ENCODE results near the gene MAN2A1.
"Not testable (repeated sequence)": the region's sequence is repeated elsewhere in the genome, so short reads cannot be mapped to it uniquely, and the experiment has no call there.

MAN2A1 gene

GRCh38 chr5:109876941-109877669, 187.4 kb downstream of the MAN2A1 start:
- DNase-seq = no peak

DNA sequence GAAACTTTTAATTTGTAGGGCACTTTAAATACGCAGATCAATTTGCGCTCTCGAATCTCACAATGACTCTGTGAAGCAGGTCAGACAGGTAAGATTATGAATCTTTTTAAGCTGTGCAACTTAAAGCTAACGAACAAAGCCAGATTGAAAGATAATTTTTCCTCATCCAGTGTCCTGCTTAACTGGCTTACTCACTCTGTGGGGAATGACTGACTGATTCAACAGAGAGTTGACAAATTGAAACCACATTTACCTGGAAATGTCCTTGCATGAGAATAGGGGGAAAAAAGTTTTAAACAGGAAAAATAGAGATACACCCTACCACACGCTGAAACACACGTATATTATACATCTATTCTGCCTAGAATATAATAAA, 187.9 kb downstream of the MAN2A1 start:
- no peak for DNase-seq

- DNase-seq = no peak
These were observed 189.2 kb downstream of the MAN2A1 start for GRCh38 chr5:109878887-109879286.

DNA sequence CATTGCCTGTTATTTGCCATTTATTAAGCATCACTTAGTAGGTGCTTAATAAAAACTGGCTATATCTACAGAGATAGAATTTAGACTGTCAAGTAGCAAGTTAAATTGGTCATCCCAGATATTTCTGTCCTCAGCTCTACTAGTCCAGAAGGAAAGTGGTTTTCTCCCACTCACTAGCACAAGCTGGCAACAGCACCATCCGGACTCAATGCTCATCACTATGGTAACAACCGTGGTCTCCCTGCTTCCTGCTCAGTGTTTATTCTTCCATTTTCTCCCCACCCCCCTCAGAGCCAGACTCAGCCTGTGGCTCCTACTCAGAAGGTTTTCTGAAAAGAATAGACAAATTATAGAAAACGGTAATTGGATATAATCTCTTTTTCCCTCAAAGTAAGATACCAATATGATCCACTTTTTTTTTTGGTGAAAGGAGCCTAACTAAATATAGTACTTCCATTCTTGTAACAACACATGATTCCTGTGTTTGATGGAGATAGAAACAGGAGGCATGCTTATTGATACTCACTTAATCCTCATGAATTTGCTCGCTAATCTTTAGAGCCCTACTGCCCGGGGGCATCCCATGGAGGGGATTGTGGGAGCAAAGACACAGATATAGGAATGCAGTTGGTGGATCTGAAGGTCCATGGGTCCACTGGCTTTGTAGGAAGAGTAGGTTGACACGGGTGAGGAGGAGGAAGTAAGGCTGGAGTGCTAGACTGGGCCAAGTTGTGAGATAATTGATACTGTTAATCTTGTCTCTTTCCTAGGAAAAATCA, 191.4 kb downstream of the MAN2A1 start:
- DNase-seq = no peak

- no peak for DNase-seq
These were observed 192.8 kb downstream of the MAN2A1 start for GRCh38 chr5:109882546-109882945.

- no peak for DNase-seq
These were observed 194.9 kb downstream of the MAN2A1 start for GRCh38 chr5:109884676-109885075.

DNA sequence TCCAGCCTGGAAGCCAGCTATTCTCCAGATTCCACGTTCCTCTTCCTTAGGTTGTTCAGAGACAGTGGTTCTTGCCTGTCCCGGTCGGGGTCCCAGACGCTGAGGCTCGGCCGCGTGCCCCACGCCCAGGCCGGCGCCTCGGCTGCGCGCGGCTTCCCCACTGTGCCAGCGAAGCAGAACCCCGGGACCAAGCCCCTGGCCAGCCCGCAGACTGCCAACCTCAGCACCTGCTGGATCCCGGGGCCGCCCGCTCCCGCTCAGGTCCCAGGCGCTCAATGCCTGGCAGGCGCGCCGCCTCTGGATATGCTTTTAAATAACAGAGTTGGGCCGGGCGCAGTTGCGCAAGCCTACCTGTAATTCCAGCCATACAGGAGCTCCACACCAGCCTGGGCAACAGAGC, 195.5 kb downstream of the MAN2A1 start:
- DNase-seq = no peak

GRCh38 chr5:109888989-109889388, 199.3 kb downstream of the MAN2A1 start:
- DNase-seq = no peak

GRCh38 chr5:109893271-109893670, 203.5 kb downstream of the MAN2A1 start:
- not testable (repeated sequence) for DNase-seq

DNA sequence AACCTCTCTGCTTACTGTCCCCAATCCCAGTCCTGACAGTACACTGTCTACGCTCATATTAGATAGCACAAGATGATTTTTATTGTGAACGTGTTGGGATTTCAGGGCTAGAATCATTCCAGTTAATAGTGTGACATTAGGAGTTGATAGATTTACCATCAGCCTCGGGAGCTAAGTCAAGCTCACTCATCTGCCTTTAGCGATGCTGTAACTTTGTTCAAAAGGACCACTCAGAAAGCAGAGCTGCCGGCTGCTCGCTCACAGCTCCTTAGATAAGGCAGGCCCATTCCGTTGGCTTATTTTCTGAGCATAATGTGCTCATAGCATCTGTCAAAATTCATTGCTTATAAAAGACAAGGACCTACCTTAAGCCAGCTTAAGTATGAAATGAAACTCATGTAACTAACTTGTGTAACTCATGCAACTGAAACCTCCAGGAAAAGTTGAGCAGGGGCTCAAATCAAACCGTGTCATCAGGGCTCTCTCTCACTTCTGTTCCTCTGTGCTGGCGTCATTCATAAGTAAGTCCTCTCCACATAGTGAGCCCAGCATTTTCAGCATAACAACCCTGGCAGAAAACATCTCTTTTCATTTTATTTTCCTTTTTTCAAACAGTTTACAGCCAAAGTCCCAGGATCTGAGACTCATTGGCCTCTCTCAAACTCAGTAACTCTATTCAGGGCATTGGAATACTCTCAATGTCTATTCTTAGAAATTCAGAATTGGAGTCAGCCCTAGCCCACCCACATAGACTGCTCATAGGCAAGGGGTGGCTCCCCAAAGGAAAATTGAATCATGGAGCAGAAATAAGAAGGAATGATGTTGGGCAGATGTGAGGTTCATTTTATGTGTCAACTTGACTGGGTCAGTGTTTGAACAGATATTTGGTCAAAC, 208.8 kb downstream of the MAN2A1 start:
- no peak for DNase-seq

GRCh38 chr5:109899163-109899535, 209.4 kb downstream of the MAN2A1 start:
- no peak for DNase-seq

- DNase-seq = no peak
These were observed 210.7 kb downstream of the MAN2A1 start for GRCh38 chr5:109900461-109900860.

GRCh38 chr5:109900911-109901627, 211.3 kb downstream of the MAN2A1 start:
- no peak for DNase-seq

GRCh38 chr5:109901628-109901981, 211.9 kb downstream of the MAN2A1 start:
- DNase-seq = no peak

GRCh38 chr5:109903061-109903460, 213.3 kb downstream of the MAN2A1 start:
- DNase-seq = no peak

DNA sequence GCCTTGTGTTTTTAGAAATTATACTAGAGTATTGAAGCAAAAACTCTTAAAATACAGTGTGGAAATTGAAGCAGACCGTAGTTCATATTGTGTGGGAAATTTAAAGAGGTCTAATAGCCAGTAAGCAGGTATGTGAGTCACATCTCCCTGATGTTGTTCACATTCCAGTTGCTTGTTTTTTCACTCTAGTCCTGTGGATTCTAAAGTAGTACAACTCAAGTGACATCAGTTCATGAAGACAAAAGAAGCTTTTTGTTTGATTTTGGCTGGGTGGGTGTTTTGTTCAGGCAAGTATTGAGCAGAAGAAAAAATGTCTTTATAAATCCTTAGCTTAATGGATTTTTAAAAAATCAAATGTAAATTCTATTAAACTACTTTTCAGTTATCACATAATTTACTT, 216.2 kb downstream of the MAN2A1 start:
- no peak for DNase-seq

GRCh38 chr5:109907189-109907588, 217.5 kb downstream of the MAN2A1 start:
- no peak for DNase-seq

- no peak for DNase-seq
These were observed 218.0 kb downstream of the MAN2A1 start for GRCh38 chr5:109907731-109908130.

DNA sequence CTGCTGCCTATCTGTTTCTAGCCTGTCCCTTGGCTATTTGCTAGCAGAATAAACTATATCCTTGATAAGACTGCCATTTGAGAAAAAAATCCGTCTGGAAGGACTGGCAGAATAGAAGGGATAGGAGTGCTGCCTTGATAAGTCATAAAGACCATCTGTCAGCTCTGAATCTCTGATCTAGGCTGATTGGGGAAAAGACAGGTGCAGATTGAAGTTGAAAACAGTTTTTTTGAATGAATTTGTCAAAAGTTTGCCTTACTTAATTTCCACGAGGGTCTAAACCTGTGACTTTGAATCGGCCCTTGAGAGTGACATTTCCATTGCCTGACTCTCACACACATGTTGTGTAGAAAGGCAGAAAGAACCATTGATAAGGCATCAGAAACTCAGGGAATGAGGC, 218.6 kb downstream of the MAN2A1 start:
- DNase-seq = no peak

GRCh38 chr5:109910874-109911273, 221.1 kb downstream of the MAN2A1 start:
- no peak for DNase-seq

- no peak for DNase-seq
These were observed 222.0 kb downstream of the MAN2A1 start for GRCh38 chr5:109911731-109912130.

GRCh38 chr5:109914906-109915305, 225.2 kb downstream of the MAN2A1 start:
- DNase-seq = no peak

Measured in activated naive CD4-positive, alpha-beta T cell treated with Interleukin-2 at 50 U/mL for 16 hours (primary cell).